Activated gamma-delta T cell (primary cell): ENCODE measurements around the gene PAPOLB.

Experiments
- DNase-seq: peaks from one replicate; lab custom pipeline; 2025; lab: John Stamatoyannopoulos, UW

Gene PAPOLB

DNA sequence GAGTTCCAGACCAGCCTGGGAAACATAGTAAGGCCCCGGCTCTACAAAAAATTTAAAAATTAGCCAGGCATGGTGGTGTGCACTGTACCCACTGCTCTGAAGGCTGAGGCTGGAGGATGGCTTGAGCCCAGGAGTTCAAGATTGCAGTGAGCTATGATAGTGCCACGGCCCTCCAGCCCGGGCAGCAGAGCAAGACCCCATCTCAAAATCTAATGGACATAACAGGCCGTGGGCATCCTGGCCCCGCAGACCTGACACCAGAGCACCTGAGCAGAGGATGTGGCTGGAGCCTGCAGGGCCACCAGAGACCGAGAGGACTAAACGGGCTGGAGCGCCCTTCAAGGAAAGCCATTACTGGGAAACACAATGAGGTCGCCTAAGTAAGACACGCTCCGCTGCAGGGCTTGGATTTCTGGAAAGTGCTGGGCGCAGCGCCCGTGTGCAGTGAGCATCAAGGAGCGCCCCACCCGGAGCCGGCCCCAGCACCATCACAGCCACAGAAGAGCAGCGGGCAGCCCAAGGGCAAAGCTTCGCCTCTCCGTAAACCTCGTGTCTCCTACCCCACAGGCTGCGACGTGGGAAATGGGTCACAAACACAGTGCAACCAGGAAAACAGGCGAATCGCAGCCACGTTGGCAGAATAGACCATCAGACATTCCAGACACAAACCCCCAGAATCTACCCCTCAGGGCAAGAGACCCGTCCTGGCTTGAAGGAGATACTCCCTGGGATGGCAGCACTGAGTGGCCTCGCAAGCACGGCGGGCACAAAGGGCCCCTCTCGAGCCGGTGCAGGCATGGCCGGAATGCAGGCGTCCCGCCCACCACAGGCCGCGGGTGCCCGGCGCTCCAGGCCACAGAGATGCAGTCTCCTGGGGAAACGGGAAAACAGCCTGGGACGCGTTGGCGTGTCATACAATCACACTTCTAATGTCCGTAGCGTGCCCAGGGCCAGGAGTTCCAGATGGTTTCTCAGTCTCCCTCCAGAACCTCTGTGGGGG, 16.8 kb upstream of the PAPOLB start:
- no peak for DNase-seq

DNA sequence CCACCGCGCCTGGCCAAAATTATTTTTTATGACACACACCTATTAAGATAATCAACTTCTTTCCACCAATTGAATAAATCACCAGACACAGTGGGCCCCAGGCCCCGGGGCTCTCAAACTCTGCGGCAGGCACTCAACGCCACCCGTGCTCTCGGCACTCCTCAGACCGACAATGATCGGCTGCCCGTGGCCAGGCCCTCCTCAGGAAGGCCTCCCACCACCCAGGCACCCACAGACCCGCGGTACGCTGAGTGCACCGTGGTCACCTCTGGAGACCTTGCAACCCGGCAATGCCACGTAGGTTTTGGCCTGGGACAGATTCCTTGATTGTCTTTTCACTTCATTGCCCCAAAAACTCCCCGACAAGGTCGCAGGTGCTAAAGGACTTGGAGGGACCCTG, 14.8 kb upstream of the PAPOLB start:
- no peak for DNase-seq

DNA sequence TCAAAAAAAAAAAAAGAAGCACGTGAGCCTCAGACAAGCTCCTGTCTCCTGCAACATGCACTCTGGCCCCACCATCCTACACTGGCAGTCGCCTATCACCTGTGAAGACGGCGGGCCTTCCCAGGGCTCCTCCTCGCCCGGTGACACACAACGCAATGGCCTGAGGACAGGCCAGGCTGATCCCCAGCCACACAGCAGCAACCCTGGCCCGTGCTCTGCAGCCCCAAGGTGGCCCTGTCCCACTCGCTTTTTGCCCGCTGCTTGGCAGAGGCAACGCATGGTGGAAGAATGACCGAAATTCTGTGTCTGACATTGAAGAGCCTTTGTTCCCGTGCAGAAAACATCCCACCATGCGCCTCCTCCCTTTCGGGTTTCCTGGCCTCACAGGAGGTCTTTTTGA, 13.6 kb upstream of the PAPOLB start:
- DNase-seq = no peak

DNA sequence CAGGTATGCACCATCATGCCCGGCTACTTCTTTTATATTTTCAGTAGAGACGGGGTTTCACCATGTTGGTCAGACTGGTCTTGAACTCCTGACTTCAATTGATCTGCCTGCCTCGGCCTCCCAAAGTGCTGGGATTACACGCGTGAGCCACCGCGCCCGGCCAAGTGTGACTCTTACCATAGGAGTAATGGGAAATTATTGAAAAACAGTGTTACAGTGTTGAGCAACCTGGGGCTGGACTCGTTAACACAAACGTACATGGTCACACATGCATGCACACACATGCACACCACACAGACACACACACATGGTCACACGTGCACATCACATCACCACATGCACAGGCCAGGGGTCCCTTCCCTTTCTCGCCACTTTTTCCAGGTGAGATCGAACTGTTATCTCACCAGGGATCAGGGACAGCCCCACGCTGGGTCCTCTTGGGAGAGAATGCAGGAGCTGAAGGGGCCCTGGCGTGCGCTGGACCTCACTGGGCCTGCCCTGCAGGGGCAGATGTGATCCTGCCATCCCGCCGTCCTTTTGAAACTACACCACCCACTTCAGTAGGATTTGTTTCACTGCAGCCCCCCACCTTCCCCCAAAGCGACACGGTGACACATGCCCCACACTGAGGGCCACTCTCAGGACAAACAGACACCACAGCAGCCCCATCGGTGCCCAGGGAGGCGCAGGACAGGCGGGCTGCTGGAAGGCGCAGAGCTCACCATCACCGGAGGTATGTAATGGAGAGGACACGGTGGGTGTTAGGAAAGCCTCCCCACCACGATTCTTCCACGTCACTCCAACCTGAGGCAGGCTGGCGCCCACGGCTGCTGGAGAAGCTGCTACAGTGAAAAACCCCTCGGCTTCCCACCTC, 11.5 kb upstream of the PAPOLB start:
- no peak for DNase-seq

DNA sequence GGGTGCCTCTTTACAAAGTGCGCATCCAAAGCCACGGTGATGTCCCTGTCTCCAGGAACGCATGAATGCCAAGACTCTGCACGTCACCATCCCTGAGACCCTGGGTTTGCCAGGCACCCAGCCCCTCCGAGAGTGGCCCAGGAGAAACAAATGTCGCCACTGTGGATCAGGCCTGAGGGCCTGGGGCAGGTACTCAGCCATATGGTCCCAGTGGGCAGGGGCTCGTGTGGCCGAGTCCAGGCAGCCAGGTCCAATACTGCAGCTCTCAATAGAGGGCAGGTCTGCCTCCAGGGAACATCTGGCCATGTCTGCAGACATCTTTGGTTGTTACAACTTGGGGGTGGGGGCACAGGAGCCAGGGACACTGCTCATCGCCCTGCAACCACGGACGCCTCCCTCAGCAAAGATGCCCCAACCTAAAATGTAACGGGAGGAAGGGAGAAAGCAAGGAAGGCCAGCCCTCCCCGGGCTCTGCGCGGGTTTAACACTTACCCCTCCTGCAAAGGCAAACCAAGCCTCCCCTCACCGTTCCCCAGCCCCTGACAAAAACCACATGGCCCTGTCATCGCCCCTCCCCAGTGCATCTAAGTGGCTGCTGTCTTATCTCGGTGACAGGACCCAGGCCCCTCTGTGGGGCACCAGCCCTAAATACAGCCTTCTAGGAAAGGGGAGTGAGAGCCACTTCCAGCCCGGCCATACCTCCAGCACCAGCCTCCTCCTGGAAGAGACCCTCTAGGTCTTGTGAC, 10.3 kb upstream of the PAPOLB start:
- no peak for DNase-seq

DNA sequence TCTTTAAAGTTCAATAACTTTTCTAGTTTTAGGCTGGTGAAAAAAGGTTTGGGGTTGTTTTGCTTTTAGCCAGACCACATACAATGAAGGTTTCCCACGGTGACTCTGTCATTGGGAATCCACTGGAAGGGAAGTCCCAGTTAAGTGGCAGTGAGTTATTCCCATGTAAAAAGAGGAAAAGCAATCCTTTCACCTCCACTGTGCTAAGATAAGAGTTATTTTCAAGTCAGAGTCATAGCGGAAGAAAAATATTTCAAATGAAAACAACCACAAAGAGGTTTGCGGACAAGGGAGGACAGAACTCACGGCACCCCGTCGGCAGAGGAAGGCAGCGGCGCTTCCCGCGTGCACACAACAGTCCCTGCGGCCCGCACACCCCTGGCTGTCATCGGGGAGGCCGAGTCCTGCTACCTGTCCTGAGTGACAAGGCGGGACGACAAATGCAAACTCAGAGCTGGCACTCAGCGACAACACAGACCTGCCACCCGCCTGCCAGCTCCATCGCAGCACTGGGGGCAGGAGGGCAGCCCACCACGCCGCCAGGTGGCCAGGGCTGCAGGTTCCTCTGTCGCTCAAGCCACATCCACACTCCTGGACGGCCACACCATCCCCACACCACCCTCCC, 9.3 kb upstream of the PAPOLB start:
- no peak for DNase-seq

DNA sequence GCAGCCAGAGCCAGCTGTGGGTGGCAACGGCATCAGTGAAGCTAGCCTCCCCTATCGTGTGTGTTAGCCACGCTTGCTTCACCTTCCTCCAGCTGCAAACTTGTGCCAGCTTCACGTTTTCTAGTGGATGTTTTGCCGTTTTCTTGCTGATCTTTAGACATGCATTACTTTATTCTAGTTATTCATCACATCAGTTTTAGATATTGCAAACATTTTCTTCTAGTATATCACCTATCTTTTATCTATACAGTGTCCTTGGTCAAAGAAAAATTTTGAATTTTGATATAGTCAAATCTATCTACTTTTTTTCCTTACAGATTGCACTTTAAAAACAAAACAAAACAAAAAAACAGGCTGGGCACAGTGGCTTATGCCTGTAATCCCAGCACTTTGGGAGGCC, 6.7 kb upstream of the PAPOLB start:
- no peak for DNase-seq

DNA sequence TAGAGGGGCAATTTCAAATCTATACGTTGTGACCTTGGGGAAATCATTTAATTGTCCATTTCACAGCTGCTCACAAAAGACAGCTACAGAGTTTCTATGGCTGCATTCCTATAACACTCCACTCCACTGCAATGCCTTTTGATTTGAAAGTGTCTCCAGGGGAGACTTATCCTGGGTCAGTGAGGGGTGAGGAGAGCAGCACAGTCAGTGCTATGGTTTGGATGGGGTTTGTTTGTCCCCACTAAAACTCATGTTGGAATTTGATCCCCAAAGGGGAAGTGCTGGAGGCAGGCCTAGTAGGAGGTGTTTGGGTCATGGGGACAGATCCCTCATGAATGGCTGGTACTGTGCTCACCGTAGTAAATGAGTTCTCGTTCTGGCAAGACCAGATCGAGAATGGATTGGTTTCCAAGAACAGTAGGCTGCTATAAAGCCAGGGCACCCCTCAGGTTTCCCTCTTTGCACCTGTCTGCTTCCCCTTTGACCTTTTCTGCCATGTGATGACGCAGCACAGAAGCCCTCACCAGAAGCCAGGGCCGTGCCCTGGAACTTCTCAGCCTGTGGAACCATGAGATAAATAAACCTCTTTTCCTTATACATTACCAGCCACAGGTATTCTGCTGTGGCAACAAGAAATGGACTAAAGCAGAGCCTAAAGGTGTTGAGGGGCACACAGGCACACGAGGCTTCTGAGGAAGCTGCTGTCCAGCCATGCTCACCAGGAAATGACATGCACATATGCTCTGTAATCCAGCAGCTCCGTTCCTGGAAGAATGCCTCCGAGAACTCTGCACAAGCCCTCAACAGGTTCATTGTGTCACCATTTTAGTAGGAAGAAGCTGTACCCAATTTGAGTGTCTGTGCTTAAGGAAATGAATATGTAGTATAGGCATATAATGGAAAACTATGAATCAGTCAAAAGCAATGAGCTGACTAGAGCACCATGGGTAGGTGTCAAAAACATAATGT, 5.0 kb upstream of the PAPOLB start:
- DNase-seq = no peak

DNA sequence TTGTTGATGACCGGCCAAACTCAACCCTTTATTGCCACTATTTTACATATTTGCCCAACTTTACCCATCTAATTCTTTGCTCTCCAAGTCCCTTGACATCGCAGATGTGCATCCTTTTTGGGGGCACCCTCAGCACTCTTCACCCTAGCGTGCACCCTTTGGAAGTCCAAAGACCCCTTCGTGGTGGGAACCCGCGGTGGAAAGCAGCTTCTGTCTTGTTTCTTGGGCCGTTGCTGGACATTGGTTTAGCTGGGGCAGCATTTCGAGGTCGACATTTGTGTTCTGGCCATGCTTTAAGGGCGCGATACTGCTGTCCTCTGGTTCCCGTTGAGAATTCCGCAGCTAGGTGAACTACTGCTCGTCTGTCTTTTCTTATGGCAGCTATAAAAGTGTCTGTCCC, 326 bp upstream of the PAPOLB start:
- no peak for DNase-seq

DNA sequence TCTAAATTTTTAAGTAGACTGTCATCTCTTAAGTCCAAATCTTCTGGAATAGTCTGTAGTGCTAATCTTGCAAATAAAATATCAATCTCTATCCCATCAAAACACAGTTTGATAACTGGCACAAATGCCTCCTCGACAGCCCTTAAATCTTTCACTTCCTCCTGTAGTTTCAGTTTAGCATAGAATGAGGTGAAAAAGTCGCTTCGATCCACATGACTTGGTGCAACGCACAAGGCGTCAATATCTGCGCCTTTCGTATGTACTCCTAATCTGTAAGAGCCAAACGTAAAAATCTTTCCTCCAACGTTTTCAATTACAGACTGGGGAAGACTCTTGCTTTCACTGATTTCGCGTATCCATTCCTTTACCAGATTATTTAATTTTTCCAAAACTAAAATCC, 603 bp downstream of the PAPOLB start:
- no peak for DNase-seq

DNA sequence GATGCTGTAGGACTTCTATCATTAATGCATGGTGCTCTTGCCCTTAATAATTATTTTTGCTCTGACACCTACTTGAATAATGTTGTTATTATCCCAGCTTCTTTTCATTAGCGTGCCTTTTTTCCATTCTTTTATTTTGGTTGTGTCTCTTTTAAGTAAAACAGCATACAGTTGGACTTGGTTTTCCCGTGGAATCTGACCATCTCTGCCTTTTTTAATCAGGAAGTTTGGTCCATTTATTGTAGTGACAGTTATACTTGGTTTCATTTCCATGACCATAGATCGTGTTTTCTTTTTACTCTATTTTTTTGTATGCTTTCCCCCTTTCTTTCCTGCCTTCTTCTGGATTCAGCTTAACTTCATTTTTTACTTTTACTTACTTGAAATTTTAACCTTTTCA, 4.6 kb downstream of the PAPOLB start:
- no peak for DNase-seq

DNA sequence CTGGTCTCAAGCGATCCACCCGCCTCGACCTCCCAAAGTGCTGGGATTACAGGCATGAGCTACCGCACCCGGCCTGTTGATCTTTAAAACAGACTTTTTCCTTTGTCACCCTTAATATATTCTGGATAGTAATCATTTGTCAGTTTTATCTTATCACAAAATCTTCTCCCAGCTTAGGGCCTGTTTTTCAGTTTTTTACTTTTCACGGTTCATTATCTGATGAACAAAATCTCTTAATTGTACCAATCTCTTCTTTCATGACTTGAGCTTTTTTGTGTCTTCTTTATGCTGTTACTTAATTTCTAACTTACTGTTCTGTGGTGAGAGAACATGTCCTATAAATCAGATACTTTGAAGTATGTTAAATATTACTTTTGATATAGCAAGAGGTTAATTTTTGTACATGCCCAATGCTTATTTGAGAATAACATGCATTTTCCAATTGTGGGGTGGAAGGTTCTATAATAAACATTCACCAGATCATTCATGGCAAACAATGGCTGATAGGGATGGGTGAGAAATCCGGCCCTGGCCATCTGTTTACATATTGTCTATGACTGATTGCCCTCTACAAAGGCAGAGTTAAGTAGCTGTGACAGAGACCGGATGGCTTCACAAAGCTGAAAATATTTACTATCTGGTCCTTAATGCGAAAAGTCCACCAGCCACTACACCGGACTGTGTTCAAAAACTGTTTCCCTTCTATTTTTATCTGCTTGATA, 5.3 kb downstream of the PAPOLB start:
- DNase-seq = no peak

DNA sequence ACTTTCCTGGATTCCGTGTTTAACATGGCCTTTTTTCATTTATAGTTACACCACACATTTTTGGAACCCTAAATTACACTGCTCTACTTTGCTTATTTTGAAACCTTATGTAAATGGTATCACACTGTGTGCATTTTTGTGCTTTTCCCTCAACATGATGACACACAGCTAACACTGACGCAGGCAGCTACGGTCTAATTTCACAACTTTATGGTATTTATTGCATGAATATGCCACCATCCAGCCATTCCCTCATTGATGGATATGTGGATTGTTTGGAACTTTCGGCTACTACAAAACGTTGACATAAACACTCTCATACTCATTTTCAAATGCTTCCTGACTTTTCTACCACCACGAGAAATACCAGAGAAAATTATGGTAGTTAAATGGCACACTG, 6.9 kb downstream of the PAPOLB start:
- DNase-seq = no peak

DNA sequence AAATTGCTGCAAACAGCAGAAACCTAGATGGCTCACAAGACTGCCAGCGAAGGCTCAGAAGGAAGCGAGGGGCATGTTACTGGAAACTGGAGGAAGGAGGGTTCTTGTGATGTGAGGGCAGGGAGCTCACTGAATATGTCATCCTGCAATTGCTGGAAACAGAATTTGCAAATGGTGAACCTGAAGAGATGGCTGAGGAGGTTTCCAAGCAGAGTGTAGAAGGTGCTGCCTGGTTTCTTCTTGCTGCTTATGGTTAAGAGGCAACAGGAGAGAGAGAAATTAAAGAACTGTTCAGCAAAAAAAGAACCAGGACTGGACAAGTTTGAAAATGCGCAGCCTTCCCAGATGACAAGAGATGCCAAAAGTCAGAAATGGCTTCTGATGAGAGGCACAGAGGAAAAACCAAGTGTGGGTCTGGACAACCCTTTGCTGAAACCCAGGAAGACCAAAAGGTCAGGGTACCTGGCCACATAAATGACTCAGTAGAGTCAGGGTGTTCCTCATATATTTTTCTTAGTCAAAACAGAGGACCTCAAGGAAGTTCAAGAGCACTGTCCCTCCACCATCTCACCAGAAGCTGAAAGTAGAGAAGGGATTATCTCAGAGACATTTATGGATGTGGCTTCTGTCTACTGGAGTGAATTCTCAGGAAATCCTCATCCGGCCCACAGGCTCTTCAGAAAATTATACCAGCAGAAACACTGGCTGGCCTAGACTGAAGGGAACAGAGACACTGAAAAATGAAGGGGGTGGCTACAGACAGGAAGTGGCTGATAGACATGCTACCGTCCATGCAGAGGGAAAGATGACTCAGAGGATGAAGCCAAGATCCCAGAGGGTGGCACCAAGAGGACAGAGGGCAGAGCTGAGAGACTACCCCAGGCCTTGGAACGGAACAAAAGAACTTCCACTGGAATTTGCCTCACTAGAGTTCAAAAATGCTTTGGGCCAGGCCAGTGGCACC, 10.1 kb downstream of the PAPOLB start:
- DNase-seq = no peak

DNA sequence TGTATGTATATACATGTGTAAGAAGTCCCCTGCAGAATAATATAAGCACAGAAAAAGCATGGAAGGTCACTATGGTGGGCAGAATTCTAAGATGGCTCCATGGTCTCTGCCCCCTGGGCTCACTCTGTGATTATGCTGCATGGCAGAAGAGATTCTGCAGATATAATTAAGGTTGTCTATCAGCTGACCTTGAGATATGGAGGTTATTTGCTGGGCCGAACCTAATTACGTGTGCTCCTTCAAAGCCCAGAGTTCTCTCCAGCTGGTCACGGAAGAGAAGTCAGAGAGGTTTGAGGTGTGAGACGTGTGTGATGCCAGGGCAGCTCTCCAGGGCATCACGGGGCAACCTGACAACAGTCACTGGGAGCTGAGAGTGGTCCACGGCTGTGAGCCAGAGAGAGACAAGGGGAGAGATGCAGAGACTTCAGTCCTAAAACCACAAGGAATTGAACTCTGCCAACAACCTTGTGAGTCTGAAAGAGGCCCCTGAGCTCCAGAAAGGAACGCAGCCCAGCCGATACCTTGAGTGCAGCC, 11.5 kb downstream of the PAPOLB start:
- DNase-seq = no peak

DNA sequence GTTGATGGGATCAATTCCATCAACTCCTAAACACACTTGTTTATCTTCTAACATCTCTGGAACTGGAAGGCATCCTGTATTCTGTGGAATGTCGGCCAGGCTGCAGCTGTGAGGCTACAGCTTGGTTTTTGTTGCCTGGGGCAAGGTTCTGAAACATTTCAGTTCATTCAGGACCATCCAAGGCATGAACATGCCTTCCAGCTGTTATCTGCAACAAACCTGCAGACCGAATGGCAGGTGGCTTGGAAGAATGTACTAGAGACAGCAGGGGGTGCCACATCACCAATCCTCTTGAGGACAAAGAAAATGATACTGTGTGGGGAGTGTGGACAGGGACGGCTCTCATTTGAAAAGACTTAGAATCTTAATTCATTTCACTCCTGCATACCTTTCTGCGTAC, 12.4 kb downstream of the PAPOLB start:
- no peak for DNase-seq

DNA sequence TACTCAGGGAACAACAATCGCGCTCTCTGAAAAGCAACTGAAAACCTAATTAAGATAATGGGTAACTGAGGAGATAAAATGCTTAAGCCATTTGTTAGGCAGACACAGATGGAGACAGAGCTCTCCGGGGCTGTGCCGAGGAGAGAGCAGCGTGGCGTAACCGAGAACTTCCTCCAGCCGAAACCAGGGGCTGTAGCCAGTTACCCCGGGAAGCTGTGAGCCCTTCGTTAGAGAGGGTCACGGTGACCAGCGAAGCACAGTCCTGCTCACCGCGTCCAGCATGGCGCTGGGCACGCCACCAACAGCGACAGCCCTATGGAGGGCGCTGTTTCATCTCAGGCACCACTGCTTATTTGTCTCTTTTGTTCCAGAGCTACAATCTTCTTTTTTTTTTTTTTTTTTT, 16.1 kb downstream of the PAPOLB start:
- DNase-seq = no peak

DNA sequence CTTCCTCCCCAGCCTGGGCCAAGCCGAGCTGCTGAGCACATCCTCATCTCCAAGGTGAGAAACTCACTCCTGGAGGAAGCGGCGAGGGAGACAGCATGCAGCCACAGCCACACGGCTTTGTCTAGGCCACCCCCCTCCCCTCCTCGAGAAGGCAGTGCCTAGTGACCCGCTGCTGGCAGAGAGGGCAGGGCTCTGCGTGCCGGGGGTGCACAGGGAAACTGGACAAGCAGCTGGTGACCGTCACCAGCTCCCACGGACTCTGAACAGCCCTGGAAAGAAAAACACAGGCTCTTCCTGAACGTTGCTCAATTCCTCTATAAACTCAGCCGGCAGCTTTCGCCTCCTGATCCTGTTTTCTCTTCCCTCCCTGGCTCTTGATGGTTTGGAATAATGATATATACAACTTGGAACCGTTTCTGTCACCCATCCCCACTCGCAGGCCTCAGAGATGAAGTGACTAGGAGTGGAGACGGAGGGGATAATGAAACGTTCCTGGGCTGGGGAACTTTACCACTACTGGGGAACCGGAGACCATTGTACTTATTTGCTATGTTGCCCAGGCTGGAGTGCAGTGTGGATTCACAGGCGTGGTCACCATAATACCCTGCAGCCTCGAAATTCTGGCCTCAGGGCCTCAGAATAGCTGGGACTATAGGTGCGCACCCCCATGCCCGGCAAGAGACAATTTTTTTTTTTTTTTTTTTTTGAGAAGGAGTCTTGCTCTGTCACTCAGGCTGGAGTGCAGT, 19.3 kb downstream of the PAPOLB start:
- DNase-seq = no peak
